IMR-90 (cell line): Measurements from ENCODE around the gene LDLRAD4. TPM values are rescaled to one million over a fixed set of nuclear protein-coding genes. Genes with fewer than 3 reads are reported as not detected.

ENCODE experiments used
- ATAC-seq: fragments of 200-7000 bp; cut with Tn5 transposase; 2 replicates; pipeline ENCODE4 v1.9.1; 2020; ENCODE audit warnings: low read depth, mild to moderate bottlenecking, moderate library complexity
- BruUV-seq: library from RNA; stranded (reverse); fragments of 400-500 nt; replicated peaks from 2 replicates; lab custom pipeline; 2021; lab: Mats Ljungman, UMichigan
- CTCF ChIA-PET: fragments of 300-600 bp; formaldehyde crosslinking; extraction: SDS; loops from one replicate; lab custom pipeline; 2021; ENCODE audit warnings: antibody characterized with exemption; lab: Yijun Ruan, JAX
- POLR2A ChIA-PET: fragments of 300-600 bp; sonication (Branson Sonifier 250); formaldehyde crosslinking; loops from one replicate; lab custom pipeline; 2022; ENCODE audit warnings: antibody characterized with exemption; ENCODE audit not compliant: unreplicated experiment; lab: Charles Lee
- DNase-seq: peaks from one replicate; pipeline ENCODE4 v3.0.0; 2013
- H2AFZ ChIP-seq: replicated peaks from 2 replicates; pipeline ENCODE3; 2013; ENCODE audit warnings: low read length, mild to moderate bottlenecking; ENCODE audit not compliant: poor library complexity
- H2AK5ac ChIP-seq: 2 replicates; pipeline ENCODE4 v1.6.1; 2013; ENCODE audit warnings: low read depth, low read length, inconsistent platforms
- H2AK9ac ChIP-seq: replicated peaks from 2 replicates; pipeline ENCODE3; 2013; ENCODE audit warnings: mild to moderate bottlenecking, low read depth, low read length, moderate library complexity; ENCODE audit not compliant: poor library complexity
- H2BK120ac ChIP-seq: 2 replicates; pipeline ENCODE4 v1.6.1; 2013; ENCODE audit warnings: low read depth, low read length, inconsistent platforms
- H2BK15ac ChIP-seq: 3 replicates; pipeline ENCODE4 v1.6.1; 2013; ENCODE audit warnings: low read depth, low read length, inconsistent platforms
- H2BK20ac ChIP-seq: 2 replicates; pipeline ENCODE4 v1.6.1; 2013; ENCODE audit warnings: low read depth, mild to moderate bottlenecking, inconsistent platforms, low read length, moderate library complexity
- H2BK5ac ChIP-seq: 2 replicates; pipeline ENCODE4 v1.6.1; 2013; ENCODE audit warnings: mild to moderate bottlenecking, low read depth, low read length, inconsistent platforms; ENCODE audit not compliant: poor library complexity, severe bottlenecking
- H3K14ac ChIP-seq: replicated peaks from 2 replicates; pipeline ENCODE4 v1.6.1; 2013; ENCODE audit warnings: low read depth, low read length, inconsistent platforms
- H3K18ac ChIP-seq: 2 replicates; pipeline ENCODE4 v1.6.1; 2013; ENCODE audit warnings: low read depth, low read length, control low read depth
- H3K23ac ChIP-seq: 2 replicates; pipeline ENCODE4 v1.6.1; 2013; ENCODE audit warnings: low read depth, low read length, inconsistent platforms
- H3K27ac ChIP-seq: 2 replicates; pipeline ENCODE4 v1.5.1; 2013; ENCODE audit warnings: mild to moderate bottlenecking, control low read depth, low read length; ENCODE audit not compliant: insufficient read depth
- H3K27me3 ChIP-seq: 2 replicates; pipeline ENCODE4 v1.6.1; 2013; ENCODE audit warnings: low read length; ENCODE audit not compliant: control insufficient read depth, insufficient read depth
- H3K36me3 ChIP-seq: 2 replicates; pipeline ENCODE4 v1.6.1; 2013; ENCODE audit warnings: low read length, mixed read lengths; ENCODE audit not compliant: control insufficient read depth, insufficient read depth
- H3K4ac ChIP-seq: 2 replicates; pipeline ENCODE4 v1.6.1; 2013; ENCODE audit warnings: low read depth, low read length, inconsistent platforms
- H3K4me1 ChIP-seq: 2 replicates; pipeline ENCODE4 v1.6.1; 2013; ENCODE audit warnings: low read length, mixed read lengths; ENCODE audit not compliant: control insufficient read depth, insufficient read depth
- H3K4me2 ChIP-seq: 2 replicates; pipeline ENCODE4 v1.6.1; 2013; ENCODE audit warnings: low read depth, mild to moderate bottlenecking, control low read depth, low read length, moderate library complexity
- H3K4me3 ChIP-seq: 2 replicates; pipeline ENCODE4 v1.5.1; 2013; ENCODE audit warnings: low read depth, mild to moderate bottlenecking, control low read depth, low read length, moderate library complexity; ENCODE audit not compliant: insufficient read depth
- H3K56ac ChIP-seq: 2 replicates; pipeline ENCODE4 v1.6.1; 2013; ENCODE audit warnings: low read length, inconsistent platforms; ENCODE audit not compliant: insufficient read depth; ENCODE audit errors: extremely low read depth
- H3K79me1 ChIP-seq, 2 experiments: 2 replicates each; pipeline ENCODE4 v1.6.1; 2013; ENCODE audit warnings: low read length in 2 of 2, inconsistent platforms in 1 of 2, low read depth in 1 of 2
- H3K9ac ChIP-seq: 2 replicates; pipeline ENCODE4 v1.6.1; 2013; ENCODE audit warnings: low read depth, low read length, control low read depth
- H3K9me1 ChIP-seq: 2 replicates; pipeline ENCODE4 v1.6.1; 2013; ENCODE audit warnings: low read length, inconsistent platforms; ENCODE audit not compliant: insufficient read depth
- H3K9me3 ChIP-seq: 2 replicates; pipeline ENCODE4 v1.6.1; 2013; ENCODE audit warnings: low read length; ENCODE audit not compliant: control insufficient read depth, insufficient read depth
- H4K20me1 ChIP-seq: 2 replicates; pipeline ENCODE4 v1.6.1; 2013; ENCODE audit warnings: low read length, inconsistent platforms; ENCODE audit not compliant: insufficient read depth
- H4K5ac ChIP-seq: 2 replicates; pipeline ENCODE4 v1.6.1; 2013; ENCODE audit warnings: mild to moderate bottlenecking, low read depth, low read length, control low read depth
- H4K8ac ChIP-seq, 2 experiments: 2 replicates each; pipeline ENCODE4 v1.6.1; 2013; ENCODE audit warnings: low read depth in 2 of 2, low read length in 2 of 2, control low read depth in 1 of 2, inconsistent platforms in 1 of 2
- H4K91ac ChIP-seq: 2 replicates; pipeline ENCODE4 v1.6.1; 2013; ENCODE audit warnings: low read depth, low read length, inconsistent platforms; ENCODE audit not compliant: insufficient read depth
- CEBPB ChIP-seq: IDR thresholded peaks from 2 replicates; pipeline ENCODE4 v1.6.1; 2012; ENCODE audit warnings: low read depth, low read length, improper control_type of control experiment
- CHD1 ChIP-seq: IDR thresholded peaks from 2 replicates; pipeline ENCODE4 v1.6.1; 2012; ENCODE audit warnings: low read depth, low read length, improper control_type of control experiment
- MAFK ChIP-seq: IDR thresholded peaks from 2 replicates; pipeline ENCODE4 v1.6.1; 2012; ENCODE audit warnings: low read depth, low read length, improper control_type of control experiment
- MAZ ChIP-seq: IDR thresholded peaks from 2 replicates; pipeline ENCODE4 v1.6.1; 2012; ENCODE audit warnings: low read depth, mild to moderate bottlenecking, low read length, improper control_type of control experiment, moderate library complexity, borderline replicate concordance
- MXI1 ChIP-seq: IDR thresholded peaks from 2 replicates; pipeline ENCODE4 v1.6.1; 2012; ENCODE audit warnings: low read depth, mild to moderate bottlenecking, low read length, moderate library complexity, borderline replicate concordance
- POLR2A ChIP-seq: IDR thresholded peaks from 2 replicates; pipeline ENCODE4 v1.6.1; 2012; ENCODE audit warnings: mild to moderate bottlenecking, low read depth, low read length
- RFX5 ChIP-seq: IDR thresholded peaks from 2 replicates; pipeline ENCODE4 v1.8.0; 2012; ENCODE audit warnings: low read depth, mild to moderate bottlenecking, low read length, moderate library complexity
- SMC3 ChIP-seq: fragments of 150-350 bp; IDR thresholded peaks from 2 replicates; pipeline ENCODE4 v1.6.1; 2016; ENCODE audit warnings: low read depth, mild to moderate bottlenecking, antibody characterized with exemption, low read length, moderate library complexity
- WGBS, 2 experiments: methylation state at CpG; one replicate each; pipeline versions ENCODE4 v1.1.5 to v1.1.7; 2013; ENCODE audit warnings: missing lambda C conversion rate in 2 of 2; ENCODE audit not compliant: insufficient read length in 1 of 2; ENCODE audit errors: extremely low coverage in 2 of 2; 5-methylcytosine and 5-hydroxymethylcytosine counted together
- dilution Hi-C: fragments of 300-500 bp; cut with HindIII; formaldehyde crosslinking; loops from one replicate; pipeline ENCODE4 v1.14.3; 2018; ENCODE audit warnings: low sequenced_read_pairs; ENCODE audit not compliant: unreplicated experiment
- in situ Hi-C: fragments of 300-500 bp; cut with MboI; formaldehyde crosslinking; loops from 3 replicates; pipeline ENCODE4 v1.14.3; 2019; ENCODE audit warnings: low sequenced_read_pairs, inconsistent platforms, mixed read lengths
- intact Hi-C: fragments of 100-400 bp; cut with micrococcal nuclease; formaldehyde crosslinking; loops from 2 replicates; pipeline ENCODE4 v1.10.0; 2022
- polyA plus RNA-seq, 3 experiments: library from polyadenylated mRNA; depleted of rRNA; stranded (reverse); fragments of >200 nt; gene quantifications; 2 replicates each; pipeline ENCODE4 v1.2.3, GENCODE V29; 2012; ENCODE audit warnings: low replicate concordance in 1 of 3
- total RNA-seq: library from RNA; depleted of rRNA; stranded (reverse); fragments of >200 nt; gene quantifications from 2 replicates; pipeline ENCODE4 v1.2.3, GENCODE V29; 2012
- TF ChIP-seq, protein P1 (sequence below): fragments of 150-350 bp; IDR thresholded peaks from 2 replicates; pipeline ENCODE4 v1.6.1; 2016; ENCODE audit warnings: low read depth, mild to moderate bottlenecking, low read length, moderate library complexity, borderline replicate concordance
- TF ChIP-seq, protein P2 (sequence below): fragments of 150-350 bp; IDR thresholded peaks from 2 replicates; pipeline ENCODE4 v1.6.1; 2017; ENCODE audit warnings: mild to moderate bottlenecking, antibody characterized with exemption, low read length, low read depth

The LDLRAD4 gene
- total and polyA plus RNA-seq, 2 of the 4 experiments (the other 2 are of a cell fraction): not detected

DNA sequence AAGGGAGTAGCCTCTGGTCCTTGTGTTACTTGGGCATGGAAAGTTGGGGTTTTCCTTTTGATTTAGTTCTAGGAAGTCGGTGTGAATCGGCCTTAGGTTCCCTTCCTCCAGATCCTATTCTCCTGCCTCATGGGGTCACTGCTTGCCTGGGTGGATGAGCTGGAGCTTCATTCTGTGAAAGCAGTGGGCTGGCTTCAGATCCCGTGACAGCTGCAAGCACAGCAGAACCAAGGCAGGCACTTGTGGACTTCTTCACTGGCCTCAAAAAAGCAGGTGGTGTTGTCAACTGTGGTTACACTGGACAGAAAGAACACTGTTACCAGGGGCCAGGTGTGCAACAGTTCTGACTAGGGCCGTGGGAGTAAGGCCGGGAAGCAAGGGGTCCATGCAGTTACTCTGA is 243.4 kb downstream of the LDLRAD4 start:
- no peak overlapping the region for H2AK9ac ChIP-seq
- WGBS, 2 experiments: 72% methylated on average over 2 of the region's 5 CpGs; no CpG with 5 or more reads in 1 of the 2 experiments
- H4K20me1 ChIP-seq: no peaks in the 10 kb centered on the region
- H3K9me1 ChIP-seq: no peaks in the 10 kb centered on the region
- H3K4me3 ChIP-seq: no peak overlapping the region
- DNase-seq (no peak), ATAC-seq (no peak)
- intact Hi-C loops (no loop called here), dilution Hi-C loops (no loop called here), in situ Hi-C loops (no loop called here)
- no peak overlapping the region for H4K91ac ChIP-seq
- no peak overlapping the region for H3K18ac ChIP-seq
- H3K23ac ChIP-seq: no peak overlapping the region
- ChIA-PET POLR2A (no interaction called here), CTCF (no interaction called here)
- H4K8ac ChIP-seq: no peak overlapping the region
- H2AK5ac ChIP-seq: no peak overlapping the region
- no peaks in the 10 kb centered on the region for H3K27me3 ChIP-seq
- no peak overlapping the region for H3K56ac ChIP-seq
- no peak overlapping the region for H2BK15ac ChIP-seq
- H2BK120ac ChIP-seq: no peak overlapping the region
- H3K4me1 ChIP-seq: no peaks in the 10 kb centered on the region
- H3K4ac ChIP-seq: no peak overlapping the region
- H3K14ac ChIP-seq: no peak overlapping the region
- H2BK20ac ChIP-seq: no peak overlapping the region
- H3K79me1 ChIP-seq: no peaks in the 10 kb centered on the region
- BruUV-seq: no TSS peak
- H3K4me2 ChIP-seq: no peak overlapping the region
- H2AFZ ChIP-seq: no peak overlapping the region
- no peak overlapping the region for H4K5ac ChIP-seq
- H3K9ac ChIP-seq: no peak overlapping the region
- H2BK5ac ChIP-seq: no peak overlapping the region
- no peak for TF ChIP-seq MAFK
- no peak for TF ChIP-seq MAZ
- TF ChIP-seq, protein P1, sequence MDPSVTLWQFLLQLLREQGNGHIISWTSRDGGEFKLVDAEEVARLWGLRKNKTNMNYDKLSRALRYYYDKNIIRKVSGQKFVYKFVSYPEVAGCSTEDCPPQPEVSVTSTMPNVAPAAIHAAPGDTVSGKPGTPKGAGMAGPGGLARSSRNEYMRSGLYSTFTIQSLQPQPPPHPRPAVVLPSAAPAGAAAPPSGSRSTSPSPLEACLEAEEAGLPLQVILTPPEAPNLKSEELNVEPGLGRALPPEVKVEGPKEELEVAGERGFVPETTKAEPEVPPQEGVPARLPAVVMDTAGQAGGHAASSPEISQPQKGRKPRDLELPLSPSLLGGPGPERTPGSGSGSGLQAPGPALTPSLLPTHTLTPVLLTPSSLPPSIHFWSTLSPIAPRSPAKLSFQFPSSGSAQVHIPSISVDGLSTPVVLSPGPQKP: no peak
- TF ChIP-seq SMC3: no peak
- TF ChIP-seq, protein P2, sequence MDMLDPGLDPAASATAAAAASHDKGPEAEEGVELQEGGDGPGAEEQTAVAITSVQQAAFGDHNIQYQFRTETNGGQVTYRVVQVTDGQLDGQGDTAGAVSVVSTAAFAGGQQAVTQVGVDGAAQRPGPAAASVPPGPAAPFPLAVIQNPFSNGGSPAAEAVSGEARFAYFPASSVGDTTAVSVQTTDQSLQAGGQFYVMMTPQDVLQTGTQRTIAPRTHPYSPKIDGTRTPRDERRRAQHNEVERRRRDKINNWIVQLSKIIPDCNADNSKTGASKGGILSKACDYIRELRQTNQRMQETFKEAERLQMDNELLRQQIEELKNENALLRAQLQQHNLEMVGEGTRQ: no peak
- no peak for TF ChIP-seq MXI1
- no peak for TF ChIP-seq CEBPB
- TF ChIP-seq POLR2A: no peak
- no peak for TF ChIP-seq RFX5
- TF ChIP-seq CHD1: no peak
- no peak overlapping the region for H3K27ac ChIP-seq
- H3K36me3 ChIP-seq: no peaks in the 10 kb centered on the region
- no peaks in the 10 kb centered on the region for H3K9me3 ChIP-seq
